ENCODE results near the gene HP. TPM values are rescaled to one million over a fixed set of nuclear protein-coding genes. Genes with fewer than 3 reads are reported as not detected.

Gene HP
- total RNA-seq, 1 donor, result not detected

DNA sequence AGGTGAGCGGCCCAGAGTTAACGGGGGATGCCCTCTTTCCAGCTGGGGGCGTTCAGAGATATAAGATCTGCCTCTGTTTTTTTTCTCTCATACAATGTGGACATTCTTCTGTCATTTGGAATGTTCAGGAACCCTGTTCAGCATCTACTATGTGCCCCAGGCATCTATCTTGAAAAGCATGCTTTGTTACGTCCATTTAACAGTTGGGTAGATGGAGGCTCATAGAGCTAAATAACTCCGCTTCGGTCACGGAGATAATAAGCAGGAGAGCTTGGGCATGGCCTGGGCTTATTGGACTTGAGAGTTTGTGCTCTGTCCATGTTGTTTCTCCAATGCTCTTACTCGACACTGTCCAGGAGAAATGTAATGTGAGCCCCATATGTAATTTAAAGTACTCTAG lies 39.6 kb upstream of the HP start:
- TF ChIP-seq, protein P1, sequence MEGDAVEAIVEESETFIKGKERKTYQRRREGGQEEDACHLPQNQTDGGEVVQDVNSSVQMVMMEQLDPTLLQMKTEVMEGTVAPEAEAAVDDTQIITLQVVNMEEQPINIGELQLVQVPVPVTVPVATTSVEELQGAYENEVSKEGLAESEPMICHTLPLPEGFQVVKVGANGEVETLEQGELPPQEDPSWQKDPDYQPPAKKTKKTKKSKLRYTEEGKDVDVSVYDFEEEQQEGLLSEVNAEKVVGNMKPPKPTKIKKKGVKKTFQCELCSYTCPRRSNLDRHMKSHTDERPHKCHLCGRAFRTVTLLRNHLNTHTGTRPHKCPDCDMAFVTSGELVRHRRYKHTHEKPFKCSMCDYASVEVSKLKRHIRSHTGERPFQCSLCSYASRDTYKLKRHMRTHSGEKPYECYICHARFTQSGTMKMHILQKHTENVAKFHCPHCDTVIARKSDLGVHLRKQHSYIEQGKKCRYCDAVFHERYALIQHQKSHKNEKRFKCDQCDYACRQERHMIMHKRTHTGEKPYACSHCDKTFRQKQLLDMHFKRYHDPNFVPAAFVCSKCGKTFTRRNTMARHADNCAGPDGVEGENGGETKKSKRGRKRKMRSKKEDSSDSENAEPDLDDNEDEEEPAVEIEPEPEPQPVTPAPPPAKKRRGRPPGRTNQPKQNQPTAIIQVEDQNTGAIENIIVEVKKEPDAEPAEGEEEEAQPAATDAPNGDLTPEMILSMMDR (IDR thresholded peaks at IDR 0.05; ENCODE audit: insufficient read depth, low read depth, low read length), result no peak
- H3K4me3 ChIP-seq (ENCODE audit: low read depth, low read length), result no peak overlapping the region

DNA sequence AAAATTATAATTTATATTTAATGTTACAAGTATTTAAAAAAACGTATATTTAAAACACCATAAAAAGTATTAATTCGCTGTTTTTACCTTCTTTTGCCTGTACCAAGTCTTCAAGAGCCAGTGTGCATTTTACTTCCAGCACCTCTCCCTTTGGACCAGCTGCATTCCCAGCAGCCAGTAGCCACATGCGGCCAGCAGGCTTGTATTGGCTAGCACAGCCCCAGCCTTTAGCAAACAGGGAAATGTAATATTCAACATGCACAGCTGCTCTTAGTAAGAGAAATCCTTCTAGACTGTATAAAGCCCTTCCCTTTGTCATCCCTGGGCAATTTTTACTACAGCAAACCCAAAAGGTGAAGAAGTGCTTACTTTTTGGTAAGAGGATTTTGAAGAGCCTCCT lies 39.2 kb upstream of the HP start:
- TF ChIP-seq, protein P1 (IDR thresholded peaks at IDR 0.05; ENCODE audit: insufficient read depth, low read depth, low read length), result no peak
- DNase-seq (ENCODE audit: low read depth), result no peak
- H3K4me3 ChIP-seq (ENCODE audit: low read depth, low read length), result no peak overlapping the region

More for the DNA sequence above, 39.6 kb upstream of the HP start:
- no peak for DNase-seq (ENCODE audit: low read depth)

DNA sequence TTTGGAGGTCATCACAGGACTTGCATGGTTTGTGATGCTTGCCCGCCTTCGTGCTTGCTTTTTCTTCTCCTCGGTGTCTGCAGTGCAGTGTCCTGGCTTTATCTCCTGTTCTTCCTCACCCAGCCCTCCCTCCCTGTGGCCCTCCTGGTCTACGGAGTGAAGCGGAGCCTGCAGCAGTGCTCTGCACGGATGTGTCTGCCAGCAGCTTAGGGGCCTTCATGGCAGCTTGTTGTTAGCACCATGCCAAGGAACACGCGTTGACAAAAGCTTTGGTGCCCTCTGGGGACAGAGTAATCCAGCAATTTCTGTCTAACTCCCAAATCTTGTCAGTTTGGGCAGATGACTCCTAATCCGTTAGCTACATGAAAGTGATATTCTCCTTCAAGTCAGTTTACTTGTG lies 35.8 kb upstream of the HP start:
- no peak overlapping the region for H3K4me3 ChIP-seq (ENCODE audit: low read depth, low read length)
- no peak for DNase-seq (ENCODE audit: low read depth)
- TF ChIP-seq, protein P1 (IDR thresholded peaks at IDR 0.05; ENCODE audit: insufficient read depth, low read depth, low read length), result no peak

DNA sequence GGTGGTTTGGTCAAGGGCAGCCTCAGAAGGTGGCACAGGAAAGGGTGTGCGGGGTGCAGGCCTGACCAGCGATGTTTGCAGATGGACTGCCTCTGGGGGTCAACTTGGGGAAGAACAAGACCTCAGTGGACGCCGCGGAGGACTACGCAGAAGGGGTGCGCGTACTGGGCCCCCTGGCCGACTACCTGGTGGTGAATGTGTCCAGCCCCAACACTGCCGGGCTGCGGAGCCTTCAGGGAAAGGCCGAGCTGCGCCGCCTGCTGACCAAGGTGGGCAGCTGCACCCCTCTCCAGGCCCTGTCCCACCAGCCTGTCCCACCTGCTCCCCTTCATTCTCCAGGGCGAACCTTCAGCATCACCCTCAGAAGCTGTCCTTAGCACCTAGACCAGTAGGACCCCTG lies 33.3 kb upstream of the HP start:
- DNase-seq (ENCODE audit: low read depth), result no peak
- TF ChIP-seq, protein P1 (IDR thresholded peaks at IDR 0.05; ENCODE audit: insufficient read depth, low read depth, low read length), result peak; percentile 28
- H3K4me3 ChIP-seq (ENCODE audit: low read depth, low read length), result no peak overlapping the region

DNA sequence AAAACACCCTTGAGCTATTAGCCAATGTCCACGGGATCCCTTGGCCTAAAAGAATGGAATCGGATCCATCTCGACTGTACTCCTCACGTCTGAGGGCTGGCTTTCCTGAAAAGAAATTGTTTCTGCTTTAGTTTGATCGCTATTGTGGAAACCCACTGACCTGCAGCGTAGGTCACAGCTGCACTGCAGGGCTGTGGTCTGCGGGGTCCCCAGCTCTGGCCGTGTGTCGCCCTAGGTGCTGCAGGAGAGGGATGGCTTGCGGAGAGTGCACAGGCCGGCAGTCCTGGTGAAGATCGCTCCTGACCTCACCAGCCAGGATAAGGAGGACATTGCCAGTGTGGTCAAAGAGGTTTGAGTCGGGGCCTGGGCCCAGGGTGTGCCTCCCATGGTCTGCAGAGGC lies 32.2 kb upstream of the HP start:
- no peak for DNase-seq (ENCODE audit: low read depth)
- no peak overlapping the region for H3K4me3 ChIP-seq (ENCODE audit: low read depth, low read length)
- TF ChIP-seq, protein P1 (IDR thresholded peaks at IDR 0.05; ENCODE audit: insufficient read depth, low read depth, low read length), result no peak

DNA sequence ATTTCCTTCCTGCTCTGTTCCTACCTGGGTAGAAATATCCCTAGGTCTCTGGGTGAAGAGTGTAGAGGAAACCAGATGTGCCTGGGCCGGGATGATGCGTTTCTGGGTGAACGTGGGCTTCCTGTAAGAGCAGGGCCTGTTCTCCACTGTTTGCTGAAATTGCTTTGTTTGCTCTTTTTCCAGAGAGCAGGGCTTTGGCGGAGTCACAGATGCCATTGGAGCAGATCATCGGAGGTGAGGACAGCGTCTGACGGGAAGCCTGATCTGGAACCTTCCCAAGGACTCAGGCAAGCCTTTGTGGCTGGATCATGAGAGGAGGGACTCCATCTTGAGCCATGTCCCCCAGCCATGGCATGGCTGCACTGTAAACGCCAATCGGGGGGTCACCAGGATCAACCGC lies 30.3 kb upstream of the HP start:
- TF ChIP-seq, protein P1 (IDR thresholded peaks at IDR 0.05; ENCODE audit: insufficient read depth, low read depth, low read length), result no peak
- no peak for DNase-seq (ENCODE audit: low read depth)
- no peak overlapping the region for H3K4me3 ChIP-seq (ENCODE audit: low read depth, low read length)

DNA sequence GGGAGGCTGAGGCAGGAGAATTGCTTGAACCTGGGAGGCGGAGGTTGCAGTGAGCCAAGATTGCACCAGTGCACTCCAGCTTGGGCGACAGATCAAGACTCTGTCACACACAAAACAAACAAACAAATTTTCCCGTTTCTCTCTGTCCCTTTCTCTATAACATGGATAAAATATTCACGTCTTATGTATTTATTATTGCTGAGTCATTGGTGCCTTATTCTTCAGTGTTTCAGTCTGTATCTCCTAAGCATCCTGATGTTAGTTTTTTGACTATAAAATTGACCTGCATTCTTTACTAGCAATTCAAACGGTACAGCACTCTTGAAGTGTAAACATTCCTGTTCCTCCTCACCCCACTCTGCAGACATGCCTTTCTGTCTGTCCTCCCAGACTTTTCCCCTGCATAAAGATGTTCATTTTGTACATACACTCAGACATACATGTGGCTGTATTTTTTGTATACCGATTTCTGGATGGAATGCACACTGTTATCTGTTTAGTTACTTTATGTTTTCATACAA lies 29.4 kb upstream of the HP start:
- TF ChIP-seq, protein P1 (IDR thresholded peaks at IDR 0.05; ENCODE audit: insufficient read depth, low read depth, low read length), result no peak
- peak; percentile 3 for DNase-seq (ENCODE audit: low read depth)
- no peak overlapping the region for H3K4me3 ChIP-seq (ENCODE audit: low read depth, low read length)
